HCT116 (cell line): Measurements from ENCODE around the gene RPUSD2. TPM values are rescaled to one million over a fixed set of nuclear protein-coding genes. Genes with fewer than 3 reads are reported as not detected.

Experiments used
- ATAC-seq: fragments of 200-7000 bp; cut with Tn5 transposase; 2 replicates; pipeline ENCODE4 v1.9.1; 2020; ENCODE audit warnings: mild to moderate bottlenecking, moderate library complexity
- BruUV-seq: library from RNA; stranded (reverse); fragments of 400-500 nt; replicated peaks from 2 replicates; lab custom pipeline; 2021; lab: Mats Ljungman, UMichigan
- CTCF ChIA-PET: fragments of 300-600 bp; sonication (Branson Sonifier 250); formaldehyde crosslinking; loops from one replicate; lab custom pipeline; 2021; ENCODE audit warnings: antibody characterized with exemption; lab: Charles Lee
- POLR2A ChIA-PET: fragments of 300-600, 350-600 bp; sonication (Branson Sonifier 250); formaldehyde crosslinking; loops from one replicate; lab custom pipeline; 2021; ENCODE audit warnings: antibody characterized with exemption; lab: Charles Lee
- RAD21 ChIA-PET, 2 experiments: fragments of 300-600 bp; sonication (Branson Sonifier 250); formaldehyde crosslinking; loops; one replicate each; lab custom pipeline; 2023; ENCODE audit warnings: low total read pairs in 2 of 2; ENCODE audit not compliant: uncharacterized antibody in 2 of 2, unreplicated experiment in 2 of 2, low non-redundant PET in 1 of 2; lab: Charles Lee
- DNase-seq: peaks from one replicate; pipeline ENCODE4 v3.0.0-alpha.2; 2010; ENCODE audit warnings: low read depth, low spot score
- H2AFZ ChIP-seq: fragments of 200-600 bp; shearing (Covaris generic), sonication (generic); 2 replicates; pipeline ENCODE4 v1.6.1; 2017; ENCODE audit warnings: low read depth, mixed run types, mixed read lengths, antibody characterized with exemption, low read length; ENCODE audit not compliant: poor library complexity, severe bottlenecking
- H3K27ac ChIP-seq: 2 replicates; pipeline ENCODE4 v1.5.1; 2012; ENCODE audit warnings: low read depth, low read length
- H3K27me3 ChIP-seq: fragments of 200-600 bp; sonication (generic); 2 replicates; pipeline ENCODE4 v1.6.1; 2016; ENCODE audit warnings: mixed run types, low read length, mixed read lengths; ENCODE audit not compliant: insufficient read depth
- H3K36me3 ChIP-seq, 2 experiments: fragments of 200-500 bp in 1 of 2; fragments of 200-600 bp in 1 of 2; sonication (Bioruptor generic) in 1 of 2; sonication (generic) in 1 of 2; 2 replicates each; pipeline versions ENCODE4 v1.5.1 to v1.6.1; 2014 to 2016; ENCODE audit warnings: low read length in 2 of 2, inconsistent platforms in 1 of 2, mixed read lengths in 1 of 2, mixed run types in 1 of 2; ENCODE audit not compliant: insufficient read depth in 2 of 2, control insufficient read depth in 1 of 2
- H3K4me1 ChIP-seq, 2 experiments: fragments of 200-600 bp in 1 of 2; sonication (generic) in 1 of 2; 2 replicates each; pipeline versions ENCODE4 v1.5.1 to v1.6.1; 2012 to 2017; ENCODE audit warnings: low read length in 2 of 2, inconsistent platforms in 1 of 2, mild to moderate bottlenecking in 1 of 2, mixed read lengths in 1 of 2, mixed run types in 1 of 2, moderate library complexity in 1 of 2; ENCODE audit not compliant: insufficient read depth in 2 of 2, control insufficient read depth in 1 of 2
- H3K4me2 ChIP-seq: fragments of 200-600 bp; sonication (generic); 2 replicates; pipeline ENCODE4 v1.6.1; 2017; ENCODE audit warnings: mixed run types, low read length, mixed read lengths
- H3K4me3 ChIP-seq, 2 experiments: fragments of 200-600 bp in 1 of 2; sonication (generic) in 1 of 2; replicated peaks in 1 of 2; 2 replicates each; pipeline ENCODE4 v1.5.1; 2011 to 2016; ENCODE audit warnings: low read length in 2 of 2, control low read depth in 1 of 2, low read depth in 1 of 2, mild to moderate bottlenecking in 1 of 2, mixed read lengths in 1 of 2, mixed run types in 1 of 2
- H3K79me2 ChIP-seq: fragments of 200-600 bp; sonication (generic); 2 replicates; pipeline ENCODE4 v1.6.1; 2017; ENCODE audit warnings: mild to moderate bottlenecking, mixed run types, low read length, moderate library complexity, mixed read lengths; ENCODE audit not compliant: insufficient read depth
- H3K9ac ChIP-seq: fragments of 200-600 bp; sonication (generic); 2 replicates; pipeline ENCODE4 v1.6.1; 2016; ENCODE audit warnings: low read length, mixed read lengths
- H3K9me2 ChIP-seq: fragments of 200-600 bp; sonication (generic), shearing (Covaris generic); 2 replicates; pipeline ENCODE4 v1.6.1; 2017; ENCODE audit warnings: mixed run types, mild to moderate bottlenecking, moderate library complexity; ENCODE audit not compliant: insufficient read depth
- H3K9me3 ChIP-seq, 2 experiments: fragments of 200-500 bp in 1 of 2; fragments of 200-600 bp in 1 of 2; sonication (Bioruptor generic) in 1 of 2; sonication (generic) in 1 of 2; 2 replicates each; pipeline ENCODE4 v1.6.1; 2014 to 2017; ENCODE audit warnings: low read length in 2 of 2, mixed read lengths in 2 of 2, inconsistent platforms in 1 of 2, low read depth in 1 of 2, mild to moderate bottlenecking in 1 of 2, mixed run types in 1 of 2, moderate library complexity in 1 of 2; ENCODE audit not compliant: control insufficient read depth in 1 of 2, insufficient read depth in 1 of 2
- H4K20me1 ChIP-seq: fragments of 200-600 bp; sonication (generic), shearing (Covaris generic); 2 replicates; pipeline ENCODE4 v1.6.1; 2017; ENCODE audit warnings: mixed run types, mild to moderate bottlenecking, moderate library complexity; ENCODE audit not compliant: insufficient read depth
- CEBPB ChIP-seq: IDR thresholded peaks from 2 replicates; pipeline ENCODE4 v1.6.1; 2012; ENCODE audit warnings: low read depth
- CTCF ChIP-seq, 3 experiments: fragments of 200-600 bp in 1 of 3; sonication (generic) in 1 of 3; IDR thresholded peaks in 2 of 3; conservative IDR thresholded peaks in 1 of 3; 2 replicates each; pipeline ENCODE4 v1.5.1; 2012 to 2017; ENCODE audit warnings: low read depth in 2 of 3, low read length in 2 of 3, antibody characterized with exemption in 1 of 3, borderline replicate concordance in 1 of 3, control low read depth in 1 of 3, mild to moderate bottlenecking in 1 of 3, mixed read lengths in 1 of 3, mixed run types in 1 of 3, moderate library complexity in 1 of 3; ENCODE audit not compliant: insufficient read depth in 1 of 3
- EZH2 ChIP-seq: fragments of 200-600 bp; sonication (generic); IDR thresholded peaks from 2 replicates; pipeline ENCODE4 v1.6.1; 2017; ENCODE audit warnings: antibody characterized with exemption, mixed run types
- MAX ChIP-seq: IDR thresholded peaks from 2 replicates; pipeline ENCODE4 v1.6.1; 2012
- SIN3A ChIP-seq: IDR thresholded peaks from 2 replicates; pipeline ENCODE4 v1.6.1; 2012; ENCODE audit warnings: low read depth
- TCF7L2 ChIP-seq: IDR thresholded peaks from 2 replicates; pipeline ENCODE4 v1.7.0; 2011; ENCODE audit warnings: borderline replicate concordance, inconsistent platforms; ENCODE audit not compliant: insufficient read depth, insufficient read length; ENCODE audit errors: extremely low read depth
- ZFX ChIP-seq: fragments of 450-650 bp; IDR thresholded peaks from 2 replicates; pipeline ENCODE4 v1.6.1; 2017
- ZNF274 ChIP-seq: fragments of 200-500 bp; sonication (Bioruptor generic); IDR thresholded peaks from 2 replicates; pipeline ENCODE4 v1.6.1; 2014; ENCODE audit warnings: mild to moderate bottlenecking, low read depth, low read length, inconsistent platforms
- intact Hi-C: fragments of 100-400 bp; cut with micrococcal nuclease; formaldehyde crosslinking; loops from 2 replicates; pipeline ENCODE4 v1.10.0; 2022
- total RNA-seq: library from RNA; stranded (reverse); gene quantifications from one replicate; pipeline ENCODE4 v1.2.1, GENCODE V29; 2021; ENCODE audit not compliant: unreplicated experiment

Gene RPUSD2
- total RNA-seq, 1 experiment from 2014 or later = 22.5 TPM

GRCh38 chr15:40593588-40594428, 24.7 kb downstream of the RPUSD2 start, which contains the start of gene KNL1 (continued):
- TF ChIP-seq MAX (peak; percentile 86), SIN3A (peak; percentile 95), CEBPB (peak; percentile 98), ZNF274 (no peak), EZH2 (no peak)

GRCh38 chr15:40594429-40594836, 25.3 kb downstream of the RPUSD2 start:
- Histone ChIP-seq H3K4me1 (peaks cover 0 to 23% of the 10 kb centered on the region in 2 experiments; a peak in 2 of 4 replicates), H3K27me3 (no peaks in the 10 kb centered on the region), H3K4me2 (peak overlapping the region; percentile 67), H3K9ac (peak overlapping the region; percentile 84), H3K9me2 (no peaks in the 10 kb centered on the region), H3K9me3 (no peaks in the 10 kb centered on the region), H4K20me1 (no peaks in the 10 kb centered on the region), H3K36me3 (no peaks in the 10 kb centered on the region), H3K27ac (peak overlapping the region; percentile 89), H2AFZ (peak overlapping the region; percentile 90), H3K4me3 (peak overlapping the region; percentile 80 to 89), H3K79me2 (peaks cover 49% of the 10 kb centered on the region)
- BruUV-seq = no TSS peak
- RAD21 ChIA-PET = no interaction called here
- peak; percentile 69 for ATAC-seq
- CTCF ChIA-PET = no interaction called here
- intact Hi-C loops = loop anchor here (5.0 to 10.0 kb wide), 2 partner anchors 190 to 298 kb away; partner anchors contain the start of gene VPS18
- POLR2A ChIA-PET = no interaction called here
- TF ChIP-seq TCF7L2 (no peak), ZFX (peak; percentile 79), CTCF (IDR thresholded peaks at IDR 0.05 in 2 of 3, conservative IDR thresholded peaks at IDR 0.05 in 1 of 3; ENCODE audit: borderline replicate concordance in 1 of 3, insufficient read depth in 1 of 3, low read depth in 2 of 3, low read length in 2 of 3) (peak in 1 of 3 experiments; percentile 14; a peak in 1 of 6 replicates), MAX (peak; percentile 8; the same call in 1 of the 2 replicates), SIN3A (no peak)
- DNase-seq = peak; percentile 26
